ENCODE data around the gene TBX4. TPM values are rescaled to one million over a fixed set of nuclear protein-coding genes. Genes with fewer than 3 reads are reported as not detected.

The TBX4 gene
- total and polyA plus RNA-seq, 9 of the 15 experiments (the other 6 are each of a cell fraction or from before 2014, with no cell fraction given): not detected

DNA sequence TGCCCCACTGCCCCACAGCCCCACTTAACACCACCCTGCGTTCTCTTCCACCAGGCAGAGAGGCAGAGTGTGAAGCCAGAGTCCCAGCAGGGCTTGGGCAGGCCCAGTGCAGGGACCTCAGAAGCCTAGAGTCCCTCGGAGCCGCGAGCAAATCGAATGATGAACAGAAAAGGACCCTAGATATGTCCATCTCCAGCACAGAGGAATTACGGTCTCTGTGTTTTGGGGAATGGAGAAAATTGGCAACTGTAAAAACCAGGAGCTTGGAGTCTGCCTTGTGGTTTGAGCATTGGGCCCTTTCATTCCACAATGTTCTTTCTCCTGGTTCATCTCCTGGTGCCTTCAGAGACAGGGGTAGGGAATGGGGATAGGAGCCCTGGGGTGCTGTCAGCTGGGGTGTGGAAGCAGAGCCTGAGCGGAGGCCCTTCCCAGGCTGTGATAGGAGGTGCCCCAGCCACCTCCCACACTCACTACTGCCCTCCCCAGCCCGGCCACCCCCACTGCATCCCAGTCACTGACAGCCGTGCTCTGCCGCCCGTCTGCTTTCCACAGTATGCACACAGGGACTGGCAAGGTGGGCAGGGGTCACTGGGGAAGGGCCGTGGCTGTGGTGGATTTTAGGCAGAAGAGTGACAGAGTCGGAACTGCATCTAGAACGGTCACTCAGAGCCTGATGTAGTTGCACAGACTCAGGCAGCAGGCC, 26.7 kb downstream of the TBX4 start:
- in situ Hi-C loops (cut with MboI) (no loop called here), intact Hi-C loops (cut with micrococcal nuclease) (no loop called here)
- Histone ChIP-seq H3K27ac (ENCODE audit: extremely low read depth, low read depth, low read length) (no peak overlapping the region), H3K79me2 (ENCODE audit: control insufficient read depth, insufficient read depth, low read length) (no peaks in the 10 kb centered on the region), H3K9ac (ENCODE audit: insufficient read depth in 1 of 2, low read depth in 2 of 2, low read length in 2 of 2) (no peak overlapping the region), H3K4me3 (no peak overlapping the region), H2AFZ (ENCODE audit: low read depth, low read length) (no peak overlapping the region), H3K4me1 (replicated peaks in 1 of 2; ENCODE audit: control insufficient read depth in 2 of 2, insufficient read depth in 2 of 2, low read length in 2 of 2) (peaks cover 0 to 6% of the 10 kb centered on the region in 2 experiments; a peak in 2 of 5 replicates), H3K9me1 (ENCODE audit: control insufficient read depth, insufficient read depth, low read length) (peaks cover 2% of the 10 kb centered on the region), H3K4me2 (ENCODE audit: insufficient read depth, low read length) (no peak overlapping the region), H4K20me1 (replicated peaks; ENCODE audit: control insufficient read depth, insufficient read depth, low read length) (0 out of 2 replicates have a peak, but pooled peaks cover 12% of the 10 kb centered on the region), H3K36me3 (ENCODE audit: control insufficient read depth, insufficient read depth, low read length) (no peaks in the 10 kb centered on the region), H3K9me3 (replicated peaks; ENCODE audit: control insufficient read depth, insufficient read depth, low read depth, low read length) (no peaks in the 10 kb centered on the region), H3K27me3 (ENCODE audit: control insufficient read depth in 2 of 2, insufficient read depth in 2 of 2, low read length in 2 of 2) (peaks cover 27 to 93% of the 10 kb centered on the region in 2 experiments; a peak in 4 of 5 replicates)
- CTCF ChIA-PET (ENCODE audit: low intra/inter-chr PET ratio): no interaction called here
- no TSS peak for BruUV-seq (replicated peaks)
- 5% methylated on average over 10 of the region's 14 CpGs for WGBS (ENCODE audit: insufficient coverage, low coverage, missing lambda C conversion rate)
- DNase-seq (ENCODE audit: extremely low read depth in 1 of 4, low spot score in 3 of 4): peak; percentile 24 to 40 (median 32)
- TF ChIP-seq CTCF (IDR thresholded peaks at IDR 0.05 in 2 of 3, conservative IDR thresholded peaks at IDR 0.05 in 1 of 3; ENCODE audit: insufficient read depth in 2 of 3, low read depth in 1 of 3, low read length in 3 of 3) (peak; percentile 26 to 30 (median 30); a peak in 3 of 6 replicates), EWSR1 (IDR thresholded peaks at IDR 0.05; ENCODE audit: borderline replicate concordance, low read depth, partially characterized antibody) (peak; percentile 67), ZBTB11 (CRISPR knock-in tag; IDR thresholded peaks at IDR 0.05) (peak in 1 of 3 experiments; percentile 84; a peak in 1 of 6 replicates), NKRF (IDR thresholded peaks at IDR 0.05; ENCODE audit: borderline replicate concordance) (no peak), NFATC3 (IDR thresholded peaks at IDR 0.05) (no peak)
- ATAC-seq: peak; percentile 85
- POLR2A ChIA-PET: interaction anchor here (0.8 to 1.1 kb wide), 2 partner anchors 11 to 17 kb away, joined by 3 to 4 read pairs; no protein-coding TSS in a partner anchor
- no peak for FAIRE-seq

Measured in K562 (cell line).